Measurements from ENCODE around the gene KRT33B.

GRCh38 chr17:41406205-41406604, 36.6 kb upstream of the KRT33B start:
- no peak for TF ChIP-seq POLR2A (IDR thresholded peaks at IDR 0.05; ENCODE audit: low read depth, low read length)
- no peak for TF ChIP-seq SPI1 (IDR thresholded peaks at IDR 0.05; ENCODE audit: low read depth, low read length)
- TF ChIP-seq TAF1 (IDR thresholded peaks at IDR 0.05; ENCODE audit: low read depth, low read length), result no peak
- TF ChIP-seq POLR2AphosphoS5 (IDR thresholded peaks at IDR 0.05; ENCODE audit: low read depth, low read length), result no peak
